CD4-positive, alpha-beta T cell treated with Interleukin-12 subunit alpha and Interleukin-12 subunit beta, for 1 hour (primary cell): Measurements from ENCODE around the gene SH3RF2.
"Not testable (repeated sequence)": the region's sequence is repeated elsewhere in the genome, so short reads cannot be mapped to it uniquely, and the experiment has no call there.

Experiments
- DNase-seq: peaks from one replicate; pipeline ENCODE4 v3.0.0-alpha.2; 2020

SH3RF2 gene, protein sequence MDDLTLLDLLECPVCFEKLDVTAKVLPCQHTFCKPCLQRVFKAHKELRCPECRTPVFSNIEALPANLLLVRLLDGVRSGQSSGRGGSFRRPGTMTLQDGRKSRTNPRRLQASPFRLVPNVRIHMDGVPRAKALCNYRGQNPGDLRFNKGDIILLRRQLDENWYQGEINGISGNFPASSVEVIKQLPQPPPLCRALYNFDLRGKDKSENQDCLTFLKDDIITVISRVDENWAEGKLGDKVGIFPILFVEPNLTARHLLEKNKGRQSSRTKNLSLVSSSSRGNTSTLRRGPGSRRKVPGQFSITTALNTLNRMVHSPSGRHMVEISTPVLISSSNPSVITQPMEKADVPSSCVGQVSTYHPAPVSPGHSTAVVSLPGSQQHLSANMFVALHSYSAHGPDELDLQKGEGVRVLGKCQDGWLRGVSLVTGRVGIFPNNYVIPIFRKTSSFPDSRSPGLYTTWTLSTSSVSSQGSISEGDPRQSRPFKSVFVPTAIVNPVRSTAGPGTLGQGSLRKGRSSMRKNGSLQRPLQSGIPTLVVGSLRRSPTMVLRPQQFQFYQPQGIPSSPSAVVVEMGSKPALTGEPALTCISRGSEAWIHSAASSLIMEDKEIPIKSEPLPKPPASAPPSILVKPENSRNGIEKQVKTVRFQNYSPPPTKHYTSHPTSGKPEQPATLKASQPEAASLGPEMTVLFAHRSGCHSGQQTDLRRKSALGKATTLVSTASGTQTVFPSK

DNA sequence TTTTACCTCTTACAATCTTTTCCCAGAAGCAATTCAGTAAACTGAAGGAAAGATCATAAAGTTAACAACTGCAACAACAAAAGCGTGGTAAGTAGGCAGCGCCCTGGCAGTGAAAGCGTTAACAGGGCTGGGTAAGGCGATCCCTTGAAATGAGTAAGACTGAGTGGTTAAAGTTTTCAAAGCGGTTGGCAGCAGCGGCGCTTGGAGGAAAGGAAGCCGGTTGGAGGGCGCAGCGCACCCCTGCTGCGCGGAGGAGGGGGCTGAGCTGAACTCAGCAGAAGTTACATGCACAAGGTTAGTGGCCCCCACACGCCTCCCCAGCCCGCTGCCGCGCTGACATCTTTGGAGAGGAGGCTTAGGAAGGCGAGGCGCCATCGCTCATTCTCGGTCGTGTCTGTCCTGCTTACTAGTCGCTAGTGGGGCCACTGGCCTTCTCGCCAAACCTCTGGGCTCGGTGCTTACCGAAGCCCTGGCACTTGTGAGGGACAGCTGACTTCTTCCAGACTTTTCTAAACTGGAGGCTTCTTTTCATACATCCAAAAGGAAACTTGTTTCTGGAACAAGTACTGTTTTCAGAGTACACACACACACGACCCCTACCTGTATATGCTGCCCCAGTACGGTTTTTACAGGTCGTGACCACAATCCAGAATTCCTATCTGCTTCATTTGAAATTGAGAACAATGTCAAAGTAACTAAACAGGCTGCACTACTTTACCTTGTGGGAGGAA lies at the start of gene SH3RF2:
Gene SH3RF2 (plus strand): TSS at position 178 of the 731 bp plus-strand sequence. CDS start 1,351 bp downstream, outside the sequence.
- peak; percentile 6 for DNase-seq

DNA sequence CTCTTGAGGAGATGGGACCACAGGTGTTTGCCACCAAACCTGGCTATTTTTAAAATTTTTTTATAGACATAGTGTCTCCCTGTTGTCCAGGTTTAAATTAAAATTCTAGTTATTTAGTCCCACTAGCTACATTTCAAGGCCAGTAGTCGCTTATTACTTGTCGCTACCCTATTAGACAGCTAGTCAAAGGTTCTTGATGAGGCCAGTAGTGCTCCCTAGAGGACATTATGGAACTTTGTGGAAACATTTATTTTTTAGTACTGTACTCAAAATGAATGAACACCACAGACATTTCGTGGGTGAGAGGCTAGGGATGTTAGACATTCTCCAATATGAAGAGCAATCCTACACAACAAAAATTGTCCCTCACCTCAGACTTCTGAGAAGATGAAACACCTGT lies 49.2 kb upstream of the SH3RF2 start:
- DNase-seq, result no peak

DNA sequence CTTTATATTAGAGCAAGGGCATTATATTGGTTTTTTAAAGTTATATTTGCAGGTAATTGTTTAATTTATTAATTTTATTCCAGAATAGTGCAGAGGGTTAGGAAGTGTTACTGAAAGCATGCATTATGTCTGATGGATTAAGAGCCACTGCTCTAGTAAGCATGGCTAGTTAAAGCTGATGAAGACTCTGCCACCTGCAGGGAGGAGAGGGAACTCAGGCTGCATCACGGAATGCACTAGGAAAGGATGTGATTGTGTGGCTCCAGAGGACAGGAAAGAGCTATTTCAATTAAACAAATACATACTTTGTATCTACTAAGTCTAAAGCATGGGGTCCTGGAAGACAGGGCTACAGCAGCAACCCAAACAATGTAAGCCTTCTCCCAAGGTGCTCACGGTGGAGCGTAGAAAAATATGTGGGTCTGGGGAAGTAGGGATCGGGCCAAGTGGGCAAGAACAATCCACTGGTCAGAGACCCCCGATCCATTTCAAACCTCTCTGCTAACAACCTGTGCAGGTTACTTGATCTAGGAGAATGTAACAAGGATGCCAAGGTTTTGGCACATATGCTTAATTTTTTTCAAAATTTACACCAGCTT lies 48.3 kb upstream of the SH3RF2 start:
- no peak for DNase-seq

DNA sequence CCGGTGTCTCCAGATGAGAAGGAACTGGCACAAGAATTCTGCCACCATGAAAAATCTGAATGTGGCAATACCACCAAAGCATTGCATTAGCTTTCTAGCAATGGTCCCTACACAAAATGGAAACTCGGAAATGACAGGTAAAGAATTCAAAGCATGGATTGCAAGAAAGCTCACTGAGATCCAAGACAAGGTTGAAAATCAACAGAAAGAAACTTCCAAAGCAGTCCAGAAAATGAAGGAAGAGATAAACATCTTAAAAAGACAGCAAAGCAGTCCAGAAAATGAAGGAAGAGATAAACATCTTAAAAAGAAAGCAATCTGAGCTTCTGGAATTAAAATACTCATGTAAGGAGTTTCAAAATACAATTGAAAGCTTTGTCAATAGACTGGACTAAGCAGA lies 46.8 kb upstream of the SH3RF2 start:
- DNase-seq, result no peak

DNA sequence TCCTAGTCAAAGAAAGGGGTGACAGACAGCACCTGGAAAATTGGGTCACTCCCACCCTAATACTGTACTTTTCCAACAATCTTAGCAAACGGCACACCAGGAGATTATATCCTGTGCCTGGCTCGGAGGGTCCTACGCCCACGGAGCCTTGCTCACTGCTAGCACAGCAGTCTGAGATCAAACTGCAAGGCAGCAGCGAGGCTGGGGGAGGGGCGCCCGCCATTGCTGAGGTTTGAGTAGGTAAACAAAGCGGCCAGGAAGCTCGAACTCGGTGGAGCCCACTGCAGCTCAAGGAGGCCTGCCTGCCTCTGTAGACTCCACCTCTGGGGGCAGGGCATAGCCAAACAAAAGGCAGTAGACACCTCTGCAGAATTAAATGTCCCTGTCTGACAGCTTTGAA lies 45.0 kb upstream of the SH3RF2 start:
- not testable (repeated sequence) for DNase-seq

DNA sequence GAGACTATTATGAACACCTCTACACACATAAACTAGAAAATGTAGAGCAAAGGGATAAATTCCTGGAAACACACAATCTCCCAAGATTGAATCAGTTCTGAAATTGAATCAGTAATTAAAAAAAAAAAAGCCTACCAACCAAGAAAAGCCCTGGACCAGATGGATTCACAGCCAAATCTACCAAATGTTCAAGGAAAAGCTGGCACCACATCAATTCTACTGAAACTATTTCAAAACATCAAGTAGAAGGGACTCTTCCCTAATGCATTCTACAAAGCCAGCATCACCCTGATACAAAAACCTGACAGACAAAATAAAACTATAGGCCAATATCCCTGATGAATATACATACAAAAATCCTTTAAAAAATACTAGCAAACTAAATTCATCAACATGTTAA lies 38.2 kb upstream of the SH3RF2 start:
- DNase-seq, result no peak

DNA sequence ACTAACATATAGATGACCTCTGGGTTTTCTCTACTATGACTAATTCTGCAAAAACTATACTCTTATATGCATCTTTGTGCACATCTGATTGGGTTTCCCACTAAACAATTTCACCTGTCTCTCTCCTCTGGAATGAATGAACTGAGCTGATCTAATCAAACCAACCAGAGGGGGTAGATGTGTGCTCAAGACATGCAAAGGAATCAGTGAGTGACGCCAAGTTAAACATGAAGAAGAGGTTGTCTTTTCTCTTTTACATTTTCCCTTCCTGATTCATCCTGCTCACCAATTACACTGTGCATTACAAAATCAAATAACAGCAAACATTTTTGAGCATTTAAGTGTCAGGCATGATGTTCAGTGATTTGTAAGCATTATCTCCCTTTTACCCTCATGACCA lies 34.0 kb upstream of the SH3RF2 start:
- no peak for DNase-seq

DNA sequence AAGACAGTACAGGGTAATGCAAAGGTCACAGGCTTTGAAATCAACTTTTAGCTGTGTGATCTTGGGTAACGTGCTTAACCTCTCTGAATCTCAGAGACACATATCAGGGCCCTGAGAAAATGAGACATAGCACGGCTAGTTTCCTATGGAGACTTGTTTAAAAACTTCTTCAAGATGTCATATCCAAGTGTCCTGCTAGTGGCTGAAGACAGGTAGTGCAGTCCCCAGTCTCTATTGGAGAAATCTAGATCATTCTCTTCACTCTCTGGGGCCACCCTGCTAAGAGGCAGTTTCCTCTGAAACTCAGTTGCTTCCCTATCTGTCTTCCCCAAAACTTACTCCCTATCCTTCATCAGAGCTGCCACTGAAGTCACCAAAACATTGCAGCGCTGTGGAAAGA lies 33.3 kb upstream of the SH3RF2 start:
- no peak for DNase-seq

DNA sequence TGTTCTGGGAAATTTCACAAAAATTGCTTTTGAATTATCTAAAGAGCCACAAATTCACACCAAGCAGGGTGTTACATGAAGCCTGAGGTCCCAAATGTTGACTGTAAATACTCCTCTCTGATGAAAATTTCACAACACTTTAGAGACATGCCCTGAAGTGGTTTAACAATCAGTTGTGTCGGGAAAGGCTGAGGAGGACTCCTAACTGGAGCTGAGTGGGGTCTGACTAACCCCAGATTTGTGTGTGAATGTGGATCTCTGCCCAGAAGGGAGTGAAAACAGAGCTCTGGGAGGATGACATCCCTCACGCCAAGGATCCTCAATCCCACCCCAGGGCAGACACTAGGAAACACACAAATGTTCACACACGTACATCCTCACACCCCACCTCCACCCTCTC lies 32.5 kb upstream of the SH3RF2 start:
- no peak for DNase-seq

DNA sequence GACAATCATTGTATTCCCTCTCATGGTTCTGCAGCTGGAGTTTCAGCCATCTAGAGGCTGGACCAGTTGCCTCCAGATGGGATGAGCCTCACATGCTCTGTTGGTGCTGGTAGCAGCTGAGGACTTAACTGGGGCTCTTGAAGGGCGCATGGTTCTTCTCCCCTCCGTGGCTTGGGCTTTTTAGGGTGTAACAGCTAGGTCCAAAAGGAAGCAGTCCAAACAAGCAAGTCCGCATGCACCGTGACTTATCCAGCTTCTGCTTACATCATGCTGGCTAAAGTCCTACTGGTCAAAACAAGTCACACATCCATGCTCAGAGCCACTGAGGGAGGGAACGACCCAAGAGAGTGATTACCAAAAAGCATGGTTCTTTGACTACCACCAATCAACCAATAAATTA lies 31.6 kb upstream of the SH3RF2 start:
- DNase-seq, result no peak

DNA sequence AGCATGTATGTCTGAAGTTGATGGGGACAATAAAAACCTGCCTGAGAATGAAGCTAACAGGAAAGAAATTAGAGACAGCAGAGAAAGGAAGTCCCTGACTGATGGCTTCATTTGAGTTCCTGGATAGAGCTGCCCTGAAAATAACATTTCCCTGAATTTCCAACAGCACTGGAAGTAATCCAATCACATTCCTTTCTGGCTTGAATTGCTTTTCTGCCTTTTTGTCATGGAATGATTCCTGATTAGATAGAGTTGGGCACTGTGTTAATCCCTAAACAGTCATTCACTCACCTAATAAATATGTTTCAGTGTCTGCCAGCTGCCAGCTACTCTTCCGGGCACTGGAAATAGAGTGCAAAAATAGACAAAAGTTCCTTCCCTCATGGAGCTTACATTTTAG lies 30.0 kb upstream of the SH3RF2 start:
- DNase-seq, result no peak

DNA sequence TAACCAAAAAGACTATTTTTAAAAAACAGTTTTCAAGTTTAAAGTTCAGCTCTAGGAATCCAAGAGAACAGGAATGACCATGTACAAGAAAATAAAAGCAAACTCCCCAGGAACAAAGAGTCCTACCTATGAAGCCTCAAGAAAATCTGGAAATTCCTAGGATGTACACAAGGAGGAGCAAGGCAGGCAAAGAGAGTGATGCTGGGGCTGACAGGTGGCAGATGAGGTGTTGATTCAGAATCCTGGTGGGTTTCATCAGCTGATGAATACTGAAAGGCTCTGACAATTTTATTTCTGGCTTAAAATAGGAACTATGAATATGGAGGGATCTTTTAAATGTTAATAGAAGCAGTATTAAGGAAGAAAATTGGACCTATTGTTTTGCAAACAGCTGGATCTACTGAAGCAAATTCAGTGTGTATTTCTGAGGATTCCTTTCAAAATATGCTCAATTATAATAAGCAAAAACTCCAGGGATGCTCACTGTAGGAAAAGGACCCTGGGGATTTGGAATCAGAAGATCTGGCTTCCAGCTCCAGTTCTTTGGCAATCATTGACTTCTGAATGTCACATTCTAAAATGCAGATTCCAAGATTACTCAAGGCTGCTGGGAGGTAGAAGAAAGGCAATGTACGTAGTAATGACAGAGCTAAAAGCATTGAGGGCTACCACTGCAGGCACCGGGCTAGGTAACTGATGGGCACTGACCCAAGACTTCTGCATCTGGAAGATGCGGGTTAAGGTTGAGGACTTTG lies 28.0 kb upstream of the SH3RF2 start:
- no peak for DNase-seq

DNA sequence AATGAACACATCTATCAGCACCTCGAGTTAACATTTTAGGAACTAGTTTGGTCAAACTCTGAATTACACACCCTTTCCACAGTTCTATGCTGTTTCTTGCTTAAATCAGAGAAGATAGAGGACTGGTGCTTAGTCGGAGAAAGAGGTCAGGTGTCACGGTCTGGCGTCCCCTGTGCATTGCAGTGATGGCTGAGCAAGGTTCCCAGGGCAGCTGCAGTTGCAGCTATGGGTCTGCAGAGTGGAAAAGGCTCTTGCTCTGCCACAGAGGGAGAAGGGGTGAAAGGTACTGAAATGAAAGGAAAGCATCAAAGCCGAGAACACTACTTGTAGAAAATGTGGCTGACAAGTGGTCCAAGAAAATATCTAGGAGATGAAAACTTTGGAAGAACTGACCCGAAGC lies 25.2 kb upstream of the SH3RF2 start:
- DNase-seq, result no peak

DNA sequence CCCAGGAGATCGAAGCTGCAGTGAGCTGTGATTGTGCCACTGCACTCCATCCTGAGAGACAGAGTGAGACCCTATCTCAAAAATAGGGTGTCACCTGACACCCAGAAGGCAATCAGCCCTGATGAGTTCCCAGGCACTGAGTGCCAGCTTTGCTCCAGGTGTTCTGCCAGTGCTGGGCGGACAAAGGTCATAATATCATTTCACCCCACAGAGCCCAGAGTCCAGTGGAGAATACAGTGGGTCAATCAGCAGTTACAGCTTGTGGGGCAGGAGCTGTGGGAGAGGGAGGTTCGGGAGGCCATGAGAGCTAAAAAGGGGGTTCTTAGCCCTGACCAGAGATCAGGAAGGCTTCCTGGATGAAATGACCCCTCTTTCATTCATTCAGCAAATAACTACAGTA lies 24.4 kb upstream of the SH3RF2 start:
- DNase-seq, result no peak

DNA sequence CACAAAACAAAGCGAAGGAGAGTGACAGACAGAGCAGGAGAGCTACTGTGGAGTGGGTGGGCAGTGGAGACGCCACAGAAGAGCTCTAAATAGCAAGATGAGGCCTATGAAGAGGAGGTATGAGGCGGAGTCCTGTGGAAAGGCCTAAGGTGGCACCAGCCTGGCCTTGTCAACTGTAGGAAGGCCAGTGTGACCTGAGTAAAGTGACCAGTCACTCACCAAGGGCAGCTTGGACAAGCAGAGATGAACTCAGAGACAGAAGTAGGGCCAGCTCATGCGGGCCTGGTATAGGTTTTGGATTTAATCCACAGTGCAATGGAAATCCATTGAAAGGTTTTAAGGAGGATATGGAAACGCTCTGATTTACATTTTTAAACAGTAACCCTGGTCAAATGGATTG lies 23.8 kb upstream of the SH3RF2 start:
- DNase-seq, result no peak

DNA sequence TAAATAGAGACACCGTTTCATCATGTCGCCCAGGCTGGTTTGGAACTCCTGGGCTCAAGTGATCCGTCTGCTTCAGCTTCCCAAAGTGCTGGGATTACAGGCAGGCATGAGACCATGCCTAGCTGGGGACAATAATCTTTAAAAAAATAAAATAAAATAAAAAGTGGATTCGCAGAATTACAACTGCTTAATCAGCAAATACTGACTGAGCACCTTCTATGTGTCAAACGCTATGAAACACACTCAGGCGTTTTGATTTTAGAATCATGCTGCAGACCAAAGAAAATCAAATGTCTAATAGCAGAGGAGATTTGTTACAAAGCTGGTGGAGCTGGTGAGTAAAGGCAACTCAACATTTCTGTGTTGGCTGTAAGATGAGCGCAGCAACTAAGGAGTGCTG lies 22.7 kb upstream of the SH3RF2 start:
- DNase-seq, result no peak

DNA sequence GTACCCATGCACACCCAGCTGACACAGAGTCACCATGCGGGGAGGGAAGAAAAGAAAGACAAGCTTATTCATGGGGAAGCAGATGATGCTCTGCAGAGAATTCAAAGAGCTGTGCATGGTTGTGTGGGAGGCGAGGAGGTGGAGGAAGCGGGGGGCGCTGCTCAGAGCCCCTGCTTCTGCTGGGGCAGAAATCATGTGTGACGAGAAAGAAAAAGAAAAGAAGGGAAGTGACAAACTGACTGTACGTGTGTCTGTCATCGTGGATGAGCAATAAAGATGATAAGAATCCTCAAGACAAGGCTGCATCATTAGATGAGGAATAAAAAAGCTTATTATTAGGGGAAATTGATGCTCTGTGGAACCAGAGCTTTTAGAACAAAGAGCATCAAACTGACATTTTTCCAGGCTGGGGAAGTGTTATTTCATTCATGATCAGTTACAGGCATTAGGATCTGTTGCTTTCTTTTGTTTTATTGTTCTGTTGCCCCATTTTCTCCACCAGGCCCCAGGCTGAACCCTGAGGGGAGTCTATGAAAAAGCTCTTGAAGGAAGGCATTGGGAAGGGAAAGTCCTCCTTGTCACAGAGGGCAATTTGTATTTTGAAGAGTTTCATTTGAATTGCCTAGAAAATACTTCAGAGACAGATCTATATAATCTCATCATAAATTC lies 20.3 kb upstream of the SH3RF2 start:
- DNase-seq, result no peak

DNA sequence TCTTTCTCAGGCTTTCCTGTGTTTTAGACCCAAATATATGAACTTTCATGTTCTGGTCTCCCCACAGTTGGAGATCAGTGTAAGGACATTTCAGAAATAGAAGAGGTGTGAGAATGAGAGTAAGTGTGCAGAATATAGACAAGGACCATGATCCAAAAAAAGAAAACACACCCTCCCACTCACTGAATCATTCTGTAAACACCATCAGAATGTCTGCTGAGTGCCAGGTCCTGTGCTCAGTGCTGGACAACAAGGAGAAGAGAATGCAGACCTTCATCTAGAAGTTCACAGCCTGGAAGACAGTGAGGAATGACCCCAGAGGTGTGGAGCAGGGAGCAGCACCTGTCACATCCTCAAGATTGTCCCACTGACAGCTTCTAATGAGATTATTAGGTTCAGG lies 19.1 kb upstream of the SH3RF2 start:
- no peak for DNase-seq

DNA sequence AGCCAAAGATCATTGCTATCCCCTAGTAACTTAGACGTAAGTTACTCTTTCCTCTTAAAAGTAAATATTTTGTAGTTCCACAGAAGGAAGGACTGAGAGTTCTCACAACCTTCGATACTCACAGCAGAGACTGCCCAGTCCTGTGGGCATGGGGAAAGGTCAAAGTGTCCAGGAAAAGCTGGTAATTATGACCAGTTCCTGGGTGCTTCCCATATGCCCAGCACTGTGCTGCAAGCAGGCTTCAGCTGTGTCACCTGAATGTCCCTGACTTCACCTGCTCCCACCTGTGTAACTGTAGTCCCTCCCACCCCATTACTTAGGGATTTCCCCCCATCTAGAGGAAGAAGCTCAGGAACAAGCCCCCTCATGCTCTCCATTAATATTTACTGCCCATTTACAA lies 18.0 kb upstream of the SH3RF2 start:
- DNase-seq, result no peak

DNA sequence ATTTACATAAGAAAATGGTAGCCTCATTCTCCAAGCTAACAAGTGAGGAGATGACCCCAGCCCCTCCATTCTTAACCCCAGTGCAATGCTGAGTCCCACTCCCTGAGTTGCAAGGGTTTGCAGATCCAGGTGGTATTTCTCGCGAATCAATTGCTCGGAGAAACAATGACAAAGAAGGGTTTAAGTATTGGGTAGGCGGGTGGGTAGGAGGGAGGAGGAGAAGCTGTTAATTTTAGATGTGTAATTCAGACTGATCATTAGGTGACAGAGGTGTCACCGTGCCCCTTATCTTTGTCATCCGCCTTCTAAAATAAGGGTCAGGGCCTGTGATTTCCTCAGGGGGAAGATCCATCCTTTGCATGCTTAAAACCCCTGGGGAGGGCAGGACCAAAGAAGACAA lies 17.0 kb upstream of the SH3RF2 start:
- DNase-seq, result no peak

DNA sequence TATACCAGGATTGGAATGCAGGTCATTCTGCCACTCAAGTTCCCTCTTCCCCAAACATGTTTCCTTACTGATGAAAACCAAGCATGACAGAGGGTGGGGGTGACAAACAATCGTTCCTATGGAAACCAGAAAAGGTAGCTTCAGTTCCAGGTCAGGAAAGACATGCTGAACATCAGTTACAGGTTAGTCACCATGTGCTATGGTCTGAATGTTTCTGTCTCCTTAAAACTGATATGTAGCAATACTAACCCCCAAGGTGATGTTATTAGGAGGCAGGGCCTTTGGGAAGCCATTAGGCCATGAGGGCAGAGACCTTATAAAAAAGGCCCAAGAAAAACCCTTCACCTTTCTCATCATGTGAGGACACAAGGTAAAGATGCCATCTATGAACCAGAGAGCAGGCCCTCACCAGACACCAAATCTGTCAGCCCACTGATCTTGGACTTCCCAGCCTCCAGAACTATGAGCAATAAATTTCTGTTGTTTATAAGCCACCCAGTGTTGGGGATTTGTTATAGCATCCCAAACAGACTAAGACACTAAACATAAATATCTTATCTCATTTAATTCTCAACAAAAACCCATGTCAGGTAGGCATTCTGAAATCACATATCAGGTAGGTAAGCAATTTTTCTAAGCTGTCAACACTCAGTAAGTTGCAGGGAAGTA lies 15.7 kb upstream of the SH3RF2 start:
- DNase-seq, result no peak

DNA sequence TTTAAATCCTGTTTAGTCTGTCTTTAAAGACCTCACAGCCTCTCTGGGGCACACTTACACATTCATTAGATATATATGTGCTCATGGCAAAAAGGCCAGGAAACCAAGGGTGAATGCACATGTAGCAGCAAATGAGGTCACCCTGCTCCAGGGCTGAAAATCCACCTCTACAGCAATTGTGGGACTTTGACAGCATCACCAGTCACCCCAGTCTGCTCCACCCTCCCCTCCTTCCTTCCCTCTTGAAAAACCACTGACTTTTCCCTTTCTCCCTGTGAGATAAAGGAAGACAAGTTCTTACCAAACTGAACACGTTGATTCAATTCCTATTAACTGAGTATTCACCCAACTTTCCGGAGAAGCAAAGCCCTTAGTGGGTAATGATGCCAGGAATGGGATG lies 15.2 kb upstream of the SH3RF2 start:
- DNase-seq, result no peak
